Measurements from ENCODE around the gene DMWD. TPM values are rescaled to one million over a fixed set of nuclear protein-coding genes. Genes with fewer than 3 reads are reported as not detected.

DMWD gene
- polyA plus RNA-seq, 2 of the 4 experiments (the other 2 are of a cell fraction), result 17.1 to 31.3 TPM

- ATAC-seq, result no peak
- Histone ChIP-seq H3K4me2 (no peak overlapping the region), H3K4me1 (peaks cover 5% of the 10 kb centered on the region), H3K9me3 (no peaks in the 10 kb centered on the region), H3K4me3 (no peak overlapping the region), H3K27ac (no peak overlapping the region)
- CTCF ChIA-PET, result interaction anchor here (0.6 to 74.3 kb wide), 7 partner anchors 10 to 92 kb away, joined by 3 to 2204 read pairs (median 4); partner anchors contain the start of genes DMPK, DMWD, FOXA3 and QPCTL
- no peak for DNase-seq (ENCODE audit: low read depth in 1 of 2, low spot score in 1 of 2)
- POLR2A ChIA-PET, result interaction anchor here (0.6 to 1.0 kb wide), 2 partner anchors 20 to 51 kb away, joined by 3 to 4 read pairs; partner anchors contain the start of gene DMWD
- no peak for TF ChIP-seq POLR2AphosphoS2 (conservative IDR thresholded peaks at IDR 0.05; ENCODE audit: low read length)
- TF ChIP-seq RCOR1 (IDR thresholded peaks at IDR 0.05; ENCODE audit: low read depth, low read length), result no peak
- TF ChIP-seq CHD2 (IDR thresholded peaks at IDR 0.05; ENCODE audit: low read length, partially characterized antibody), result no peak
- TF ChIP-seq HES2 (IDR thresholded peaks at IDR 0.05), result no peak
- no peak for TF ChIP-seq FOSL2 (IDR thresholded peaks at IDR 0.05)
- TF ChIP-seq FOSL2 (CRISPR knock-in tag; IDR thresholded peaks at IDR 0.05), result no peak
- TF ChIP-seq POLR2A (IDR thresholded peaks at IDR 0.05; ENCODE audit: low read length), result no peak
- no peak for TF ChIP-seq EHF (CRISPR knock-in tag; IDR thresholded peaks at IDR 0.05)
- no peak; a peak in 1 of 5 replicates for TF ChIP-seq JUN (IDR thresholded peaks at IDR 0.05)
- TF ChIP-seq KDM1A (IDR thresholded peaks at IDR 0.05; ENCODE audit: low read depth), result no peak
- no peak for TF ChIP-seq FOXS1 (CRISPR knock-in tag; IDR thresholded peaks at IDR 0.05)
- TF ChIP-seq FOSB (CRISPR knock-in tag; IDR thresholded peaks at IDR 0.05), result no peak
- no peak for TF ChIP-seq ZNF302 (CRISPR knock-in tag; IDR thresholded peaks at IDR 0.05)
- TF ChIP-seq MAX (IDR thresholded peaks at IDR 0.05), result no peak
- no peak for TF ChIP-seq TFCP2L1 (CRISPR knock-in tag; IDR thresholded peaks at IDR 0.05)
- no peak for TF ChIP-seq HOXA7 (CRISPR knock-in tag; IDR thresholded peaks at IDR 0.05)
- no peak for TF ChIP-seq MAZ (IDR thresholded peaks at IDR 0.05; ENCODE audit: borderline replicate concordance, low read depth, low read length)
- TF ChIP-seq CBX2 (IDR thresholded peaks at IDR 0.05; ENCODE audit: borderline replicate concordance, low read depth), result no peak
- TF ChIP-seq RAD21 (conservative IDR thresholded peaks at IDR 0.05 in 1 of 2, IDR thresholded peaks at IDR 0.05 in 1 of 2), result no peak
- TF ChIP-seq RFX5 (IDR thresholded peaks at IDR 0.05), result no peak
- no peak for TF ChIP-seq CBX8 (IDR thresholded peaks at IDR 0.05)
- FAIRE-seq, result no peak
- 88% methylated on average over 3 of the region's 3 CpGs for WGBS (ENCODE audit: missing lambda C conversion rate)
These were observed 19.7 kb downstream of the DMWD start for GRCh38 chr19:45772912-45773311.

- Histone ChIP-seq H3K9me3 (no peaks in the 10 kb centered on the region), H3K4me2 (no peak overlapping the region), H3K4me1 (peaks cover 5% of the 10 kb centered on the region), H3K4me3 (no peak overlapping the region), H3K27ac (no peak overlapping the region)
- CTCF ChIA-PET, result interaction anchor here (0.5 to 74.3 kb wide), 7 partner anchors 36 to 111 kb away, joined by 3 to 2204 read pairs (median 4); partner anchors contain the start of genes DMPK, DMWD, FOXA3 and QPCTL
- no peak for FAIRE-seq
- TF ChIP-seq ATOH8 (CRISPR knock-in tag; IDR thresholded peaks at IDR 0.05; ENCODE audit: low read depth) (no peak), ZC3H11A (IDR thresholded peaks at IDR 0.05) (no peak), EHF (CRISPR knock-in tag; IDR thresholded peaks at IDR 0.05) (no peak), USF2 (IDR thresholded peaks at IDR 0.05) (no peak), RFX5 (IDR thresholded peaks at IDR 0.05) (no peak), NFE2L2 (conservative IDR thresholded peaks at IDR 0.05; ENCODE audit: low read length) (no peak), MYC (IDR thresholded peaks at IDR 0.05; ENCODE audit: borderline replicate concordance, low read length) (no peak), CBX2 (IDR thresholded peaks at IDR 0.05; ENCODE audit: borderline replicate concordance, low read depth) (no peak)
- ATAC-seq, result no peak
- DNase-seq (ENCODE audit: low read depth in 1 of 2, low spot score in 1 of 2), result no peak
- POLR2A ChIA-PET, result interaction anchor here (0.6 to 1.1 kb wide), 3 partner anchors 10 to 50 kb away, joined by 3 to 4 read pairs (median 4); partner anchors contain the start of genes DMPK and DMWD
- WGBS (ENCODE audit: missing lambda C conversion rate), result 89% methylated on average over 14 of the region's 14 CpGs
These were observed 20.4 kb downstream of the DMWD start for GRCh38 chr19:45772130-45772840.

All from A549 (cell line).